GM21528 (cell line): ENCODE data around the gene SRP9.
"Not testable (repeated sequence)": the region's sequence is repeated elsewhere in the genome, so short reads cannot be mapped to it uniquely, and the experiment has no call there.

Source experiments
- ATAC-seq: cut with Tn5 transposase; IDR thresholded peaks from one replicate; pipeline ENCODE4 v1.9.1; 2021; ENCODE audit warnings: mild to moderate bottlenecking, moderate library complexity; ENCODE audit not compliant: unreplicated experiment, low FRiP score

SRP9 gene

GRCh38 chr1:225754940-225755641 lies 22.5 kb upstream of the SRP9 start:
- ATAC-seq = no peak

- ATAC-seq = no peak
Observed at GRCh38 chr1:225755671-225756319, 21.8 kb upstream of the SRP9 start.

- ATAC-seq = no peak
Observed at GRCh38 chr1:225757927-225758656, 19.5 kb upstream of the SRP9 start.

- ATAC-seq = not testable (repeated sequence)
Observed at GRCh38 chr1:225759972-225760371, 17.7 kb upstream of the SRP9 start.

GRCh38 chr1:225760531-225760930 lies 17.1 kb upstream of the SRP9 start:
- no peak for ATAC-seq

- ATAC-seq = not testable (repeated sequence)
Observed at GRCh38 chr1:225761395-225761794, 16.2 kb upstream of the SRP9 start.

- no peak for ATAC-seq
Observed at GRCh38 chr1:225762002-225762441, 15.6 kb upstream of the SRP9 start.

- ATAC-seq = no peak
Observed at GRCh38 chr1:225762444-225762843, 15.2 kb upstream of the SRP9 start.

GRCh38 chr1:225763716-225764548 lies 13.7 kb upstream of the SRP9 start:
- ATAC-seq = no peak

GRCh38 chr1:225765982-225766674 lies 11.5 kb upstream of the SRP9 start:
- ATAC-seq = no peak

GRCh38 chr1:225766967-225767633 lies 10.5 kb upstream of the SRP9 start:
- no peak for ATAC-seq

GRCh38 chr1:225767634-225768540 lies 9.7 kb upstream of the SRP9 start:
- no peak for ATAC-seq

- no peak for ATAC-seq
Observed at GRCh38 chr1:225768662-225769426, 8.8 kb upstream of the SRP9 start.

- ATAC-seq = no peak
Observed at GRCh38 chr1:225769687-225770086, 7.9 kb upstream of the SRP9 start.

- no peak for ATAC-seq
Observed at GRCh38 chr1:225770561-225771248, 6.9 kb upstream of the SRP9 start.

GRCh38 chr1:225771661-225772322 lies 5.8 kb upstream of the SRP9 start:
- ATAC-seq = no peak

- ATAC-seq = peak; percentile 61
Observed at GRCh38 chr1:225772323-225772768, 5.3 kb upstream of the SRP9 start.
